Immature natural killer cell (primary cell): Measurements from ENCODE around the gene FARSA. TPM values are rescaled to one million over a fixed set of nuclear protein-coding genes. Genes with fewer than 3 reads are reported as not detected.
"Not testable (repeated sequence)": the region's sequence is repeated elsewhere in the genome, so short reads cannot be mapped to it uniquely, and the experiment has no call there.

ENCODE experiments used
- DNase-seq, 3 donors: peaks; one replicate each; pipeline ENCODE4 v3.0.0; 2022; ENCODE audit warnings: mixed read lengths in 1 of 3
- H3K27ac Mint-ChIP-seq, 6 donors: one replicate each; pipeline ENCODE4 v1.8.0; 2020; ENCODE audit warnings: mixed read lengths in 6 of 6, mild to moderate bottlenecking in 5 of 6, inconsistent platforms in 4 of 6, moderate library complexity in 3 of 6
- H3K27me3 Mint-ChIP-seq, 3 donors: one replicate each; pipeline ENCODE4 v1.8.0; 2020 to 2021; ENCODE audit warnings: low read depth in 3 of 3, mild to moderate bottlenecking in 3 of 3, mixed read lengths in 3 of 3, moderate library complexity in 3 of 3, inconsistent platforms in 1 of 3
- H3K36me3 Mint-ChIP-seq, 3 donors: one replicate each; pipeline ENCODE4 v1.8.0; 2020; ENCODE audit warnings: mixed read lengths in 3 of 3, inconsistent platforms in 2 of 3, mild to moderate bottlenecking in 2 of 3
- H3K4me1 Mint-ChIP-seq, 2 donors: one replicate each; pipeline ENCODE4 v1.8.0; 2020; ENCODE audit warnings: inconsistent platforms in 2 of 2, mild to moderate bottlenecking in 2 of 2, mixed read lengths in 2 of 2, moderate library complexity in 1 of 2
- H3K4me3 Mint-ChIP-seq, 5 donors: one replicate each; pipeline ENCODE4 v1.8.0; 2020; ENCODE audit warnings: mild to moderate bottlenecking in 5 of 5, mixed read lengths in 5 of 5, inconsistent platforms in 3 of 5, moderate library complexity in 3 of 5
- H3K9me3 Mint-ChIP-seq, 6 donors: one replicate each; pipeline ENCODE4 v1.8.0; 2020; ENCODE audit warnings: mild to moderate bottlenecking in 6 of 6, mixed read lengths in 6 of 6, inconsistent platforms in 4 of 6, moderate library complexity in 3 of 6
- polyA plus RNA-seq, 3 donors: library from polyadenylated mRNA; unstranded; fragments of 300-500 nt; fragmentation: Illumina TruSeq; gene quantifications; one replicate each; pipeline ENCODE4 v1.2.3, GENCODE V29; 2021

The FARSA gene
- polyA plus RNA-seq, 3 donors from 2014 or later, result 57.2 to 82.0 (median 71.1) TPM

- H3K36me3 Mint-ChIP-seq, H3K27ac Mint-ChIP-seq, H3K9me3 Mint-ChIP-seq, DNase-seq, H3K4me3 Mint-ChIP-seq: not testable (repeated sequence)
- Mint-ChIP-seq H3K4me1 (peaks cover 32 to 33% of the 10 kb centered on the region in 2 donors), H3K27me3 (peaks cover 5 to 11% (median 10%) of the 10 kb centered on the region in 3 donors)
Observed at GRCh38 chr19:12915860-12916259, 17.7 kb downstream of the FARSA start.

GRCh38 chr19:12913851-12914690 is 19.4 kb downstream of the FARSA start:
- H3K4me1 Mint-ChIP-seq, result peaks cover 23 to 24% of the 10 kb centered on the region in 2 donors
- peak overlapping the region; percentile 80 to 96 (median 84) for H3K27ac Mint-ChIP-seq
- no peaks in the 10 kb centered on the region for H3K36me3 Mint-ChIP-seq
- H3K4me3 Mint-ChIP-seq, result peak overlapping the region; percentile 36 to 72 (median 43)
- no peaks in the 10 kb centered on the region for H3K9me3 Mint-ChIP-seq
- H3K27me3 Mint-ChIP-seq, result peaks cover under 1 to 6% (median 4%) of the 10 kb centered on the region in 3 donors
- peak; percentile 40 to 46 (median 43) for DNase-seq

- peaks cover 0 to 6% (median 1%) of the 10 kb centered on the region in 3 donors for H3K27me3 Mint-ChIP-seq
- H3K9me3 Mint-ChIP-seq, result no peaks in the 10 kb centered on the region
- DNase-seq, result no peak
- peak overlapping the region in 5 of 6 donors; percentile 37 to 95 (median 84) for H3K27ac Mint-ChIP-seq
- peak overlapping the region in 1 of 5 donors; percentile 29 for H3K4me3 Mint-ChIP-seq
- no peaks in the 10 kb centered on the region for H3K36me3 Mint-ChIP-seq
- H3K4me1 Mint-ChIP-seq, result peaks cover 19 to 20% of the 10 kb centered on the region in 2 donors
Observed at GRCh38 chr19:12913011-12913561, 20.4 kb downstream of the FARSA start.

- no peak for DNase-seq
- peaks cover 0 to 6% (median 0%) of the 10 kb centered on the region in 3 donors for H3K27me3 Mint-ChIP-seq
- peaks cover 19 to 20% of the 10 kb centered on the region in 2 donors for H3K4me1 Mint-ChIP-seq
- no peaks in the 10 kb centered on the region for H3K9me3 Mint-ChIP-seq
- no peak overlapping the region for H3K4me3 Mint-ChIP-seq
- no peaks in the 10 kb centered on the region for H3K36me3 Mint-ChIP-seq
- no peak overlapping the region for H3K27ac Mint-ChIP-seq
Observed at GRCh38 chr19:12912571-12912970, 20.9 kb downstream of the FARSA start.

GRCh38 chr19:12907166-12907565 is 26.3 kb downstream of the FARSA start:
- H3K9me3 Mint-ChIP-seq, result no peaks in the 10 kb centered on the region
- no peak overlapping the region for H3K27ac Mint-ChIP-seq
- H3K27me3 Mint-ChIP-seq, result peaks cover 0 to 2% (median 0%) of the 10 kb centered on the region in 3 donors
- no peaks in the 10 kb centered on the region for H3K4me1 Mint-ChIP-seq
- no peak overlapping the region for H3K4me3 Mint-ChIP-seq
- no peak for DNase-seq
- H3K36me3 Mint-ChIP-seq, result no peaks in the 10 kb centered on the region

GRCh38 chr19:12899891-12900518 is 33.5 kb downstream of the FARSA start:
- H3K4me3 Mint-ChIP-seq, result peak overlapping the region in 2 of 5 donors; percentile 3 to 47
- peaks cover 0 to 3% (median 2%) of the 10 kb centered on the region in 3 donors for H3K27me3 Mint-ChIP-seq
- peaks cover 1 to 2% (median 1%) of the 10 kb centered on the region in 3 donors for H3K36me3 Mint-ChIP-seq
- H3K9me3 Mint-ChIP-seq, result no peaks in the 10 kb centered on the region
- peaks cover 0 to 12% of the 10 kb centered on the region in 2 donors for H3K4me1 Mint-ChIP-seq
- H3K27ac Mint-ChIP-seq, result peak overlapping the region; percentile 23 to 90 (median 44)
- peak; percentile 39 to 72 (median 42) for DNase-seq

- Mint-ChIP-seq H3K9me3 (no peaks in the 10 kb centered on the region), H3K27me3 (peaks cover 0 to 6% (median 1%) of the 10 kb centered on the region in 3 donors), H3K4me3 (no peak overlapping the region), H3K27ac (no peak overlapping the region), H3K36me3 (peaks cover 9 to 13% (median 11%) of the 10 kb centered on the region in 3 donors), H3K4me1 (peaks cover 8 to 20% of the 10 kb centered on the region in 2 donors)
- DNase-seq, result no peak
Observed at GRCh38 chr19:12896460-12896859, 37.1 kb downstream of the FARSA start.

GRCh38 chr19:12893582-12893981 is 39.9 kb downstream of the FARSA start:
- Mint-ChIP-seq H3K9me3 (no peaks in the 10 kb centered on the region), H3K27me3 (peaks cover 7 to 12% (median 7%) of the 10 kb centered on the region in 3 donors), H3K4me3 (peak overlapping the region; percentile 33 to 62 (median 53)), H3K27ac (no peak overlapping the region), H3K36me3 (peaks cover 9 to 13% (median 11%) of the 10 kb centered on the region in 3 donors), H3K4me1 (peaks cover 21 to 26% of the 10 kb centered on the region in 2 donors)
- DNase-seq, result no peak

- Mint-ChIP-seq H3K27me3 (peaks cover 7 to 12% (median 7%) of the 10 kb centered on the region in 3 donors), H3K27ac (peak overlapping the region; percentile 81 to 97 (median 96)), H3K4me3 (peak overlapping the region; percentile 96 to 98 (median 97)), H3K4me1 (peaks cover 22 to 27% of the 10 kb centered on the region in 2 donors), H3K9me3 (no peaks in the 10 kb centered on the region), H3K36me3 (peaks cover 9 to 13% (median 11%) of the 10 kb centered on the region in 3 donors)
- no peak for DNase-seq
Observed at GRCh38 chr19:12891553-12892021, 41.9 kb downstream of the FARSA start.

GRCh38 chr19:12890787-12891552 is 42.5 kb downstream of the FARSA start, which contains the start of gene GCDH:
TSS of gene GCDH (plus strand) at chr19:12891160. CDS start at chr19:12891305, 145 bp downstream.
- H3K27me3 Mint-ChIP-seq, result peaks cover 7 to 12% (median 9%) of the 10 kb centered on the region in 3 donors
- DNase-seq, result peak; percentile 97

GRCh38 chr19:12890299-12890786 is 43.2 kb downstream of the FARSA start:
- H3K27ac Mint-ChIP-seq, result peak overlapping the region; percentile 81 to 97 (median 96)
- H3K36me3 Mint-ChIP-seq, result peaks cover 9 to 13% (median 11%) of the 10 kb centered on the region in 3 donors
- not testable (repeated sequence) for DNase-seq

More at GRCh38 chr19:12890787-12891552, 42.5 kb downstream of the FARSA start, which contains the start of gene GCDH:
- Mint-ChIP-seq H3K36me3 (peaks cover 9 to 13% (median 11%) of the 10 kb centered on the region in 3 donors), H3K27ac (peak within 1 kb of the TSS; percentile 81 to 97 (median 96)), H3K4me1 (peaks cover 24 to 32% of the 10 kb centered on the region in 2 donors), H3K4me3 (peak within 1 kb of the TSS; percentile 96 to 98 (median 97)), H3K9me3 (no peaks in the 10 kb centered on the region)

GRCh38 chr19:12888006-12888603 is 45.4 kb downstream of the FARSA start:
- Mint-ChIP-seq H3K27me3 (peaks cover 5 to 12% (median 11%) of the 10 kb centered on the region in 3 donors), H3K36me3 (no peaks in the 10 kb centered on the region), H3K9me3 (no peaks in the 10 kb centered on the region), H3K27ac (no peak overlapping the region), H3K4me1 (peaks cover 38 to 43% of the 10 kb centered on the region in 2 donors), H3K4me3 (no peak overlapping the region)
- no peak for DNase-seq

More at GRCh38 chr19:12890299-12890786, 43.2 kb downstream of the FARSA start:
- H3K4me3 Mint-ChIP-seq, result peak overlapping the region; percentile 96 to 98 (median 97)
- H3K4me1 Mint-ChIP-seq, result peaks cover 24 to 32% of the 10 kb centered on the region in 2 donors
- H3K9me3 Mint-ChIP-seq, result not testable (repeated sequence)
- peaks cover 7 to 12% (median 9%) of the 10 kb centered on the region in 3 donors for H3K27me3 Mint-ChIP-seq
